HG02642 (cell line): Measurements from ENCODE around the gene MARCHF3.
A peak's percentile ranks its signal among the peaks of the same experiment; 100 is the strongest.
"Not testable (repeated sequence)": the region's sequence is repeated elsewhere in the genome, so short reads cannot be mapped to it uniquely, and the experiment has no call there.

Source experiments
- ATAC-seq: cut with Tn5 transposase; IDR thresholded peaks from one replicate; pipeline ENCODE4 v1.9.1; 2021; ENCODE audit warnings: mild to moderate bottlenecking; ENCODE audit not compliant: unreplicated experiment, poor library complexity

MARCHF3 gene

GRCh38 chr5:126963822-126964375, 66.5 kb downstream of the MARCHF3 start:
- no peak for ATAC-seq

- ATAC-seq: peak; percentile 41
Measured at GRCh38 chr5:126961702-126962101, 68.7 kb downstream of the MARCHF3 start.

- no peak for ATAC-seq
Measured at GRCh38 chr5:126961128-126961527, 69.2 kb downstream of the MARCHF3 start.

GRCh38 chr5:126959188-126959587, 71.2 kb downstream of the MARCHF3 start:
- no peak for ATAC-seq

GRCh38 chr5:126956991-126957390, 73.4 kb downstream of the MARCHF3 start:
- no peak for ATAC-seq

GRCh38 chr5:126954981-126955380, 75.4 kb downstream of the MARCHF3 start:
- ATAC-seq: no peak

GRCh38 chr5:126953640-126954039, 76.7 kb downstream of the MARCHF3 start:
- ATAC-seq: no peak

- no peak for ATAC-seq
Measured at GRCh38 chr5:126949475-126949874, 80.9 kb downstream of the MARCHF3 start.

- no peak for ATAC-seq
Measured at GRCh38 chr5:126948453-126948852, 81.9 kb downstream of the MARCHF3 start.

GRCh38 chr5:126948011-126948355, 82.4 kb downstream of the MARCHF3 start:
- no peak for ATAC-seq

- ATAC-seq: peak; percentile 82
Measured at GRCh38 chr5:126947146-126948010, 83.0 kb downstream of the MARCHF3 start.

- not testable (repeated sequence) for ATAC-seq
Measured at GRCh38 chr5:126942908-126943307, 87.5 kb downstream of the MARCHF3 start.

- ATAC-seq: no peak
Measured at GRCh38 chr5:126941403-126941802, 89.0 kb downstream of the MARCHF3 start.

- ATAC-seq: no peak
Measured at GRCh38 chr5:126939887-126940286, 90.5 kb downstream of the MARCHF3 start.

- no peak for ATAC-seq
Measured at GRCh38 chr5:126938466-126938865, 91.9 kb downstream of the MARCHF3 start.

- ATAC-seq: no peak
Measured at GRCh38 chr5:126937771-126938170, 92.6 kb downstream of the MARCHF3 start.

GRCh38 chr5:126936775-126937418, 93.5 kb downstream of the MARCHF3 start:
- ATAC-seq: no peak

GRCh38 chr5:126931963-126932660, 98.2 kb downstream of the MARCHF3 start:
- ATAC-seq: no peak

GRCh38 chr5:126928041-126928440, 102.3 kb downstream of the MARCHF3 start:
- ATAC-seq: no peak

- no peak for ATAC-seq
Measured at GRCh38 chr5:126927429-126927828, 102.9 kb downstream of the MARCHF3 start.

GRCh38 chr5:126926187-126926586, 104.2 kb downstream of the MARCHF3 start:
- ATAC-seq: no peak
